Left kidney (tissue), 2 donors: ENCODE measurements around the gene MFSD11. TPM values are rescaled to one million over a fixed set of nuclear protein-coding genes. Genes with fewer than 3 reads are reported as not detected.
"Not testable (repeated sequence)": the region's sequence is repeated elsewhere in the genome, so short reads cannot be mapped to it uniquely, and the experiment has no call there.

Experiments
- DNase-seq: peaks from one replicate; pipeline ENCODE4 v3.0.0-alpha.2; 2013
- polyA plus RNA-seq: library from polyadenylated mRNA; unstranded; fragments of 120-200 nt; gene quantifications from one replicate; pipeline ENCODE4 v1.2.1, GENCODE V29; 2013; ENCODE audit not compliant: insufficient read length

MFSD11 gene
- polyA plus RNA-seq, 1 donor, result 32.6 TPM

GRCh38 chr17:76745785-76746184 lies 7.9 kb downstream of the MFSD11 start:
- not testable (repeated sequence) for DNase-seq

GRCh38 chr17:76747716-76748363 lies 9.9 kb downstream of the MFSD11 start:
- no peak for DNase-seq

GRCh38 chr17:76748657-76749056 lies 10.7 kb downstream of the MFSD11 start:
- DNase-seq, result no peak

- DNase-seq, result no peak
Observed at GRCh38 chr17:76751416-76751993, 13.6 kb downstream of the MFSD11 start.

- no peak for DNase-seq
Observed at GRCh38 chr17:76752006-76752405, 14.1 kb downstream of the MFSD11 start.

- no peak for DNase-seq
Observed at GRCh38 chr17:76753061-76753961, 15.4 kb downstream of the MFSD11 start.

GRCh38 chr17:76755285-76755684 lies 17.4 kb downstream of the MFSD11 start:
- no peak for DNase-seq

GRCh38 chr17:76757256-76757655 lies 19.3 kb downstream of the MFSD11 start:
- DNase-seq, result no peak

- no peak for DNase-seq
Observed at GRCh38 chr17:76758570-76758969, 20.7 kb downstream of the MFSD11 start.

- no peak for DNase-seq
Observed at GRCh38 chr17:76772842-76773525, 35.1 kb downstream of the MFSD11 start.

GRCh38 chr17:76775021-76775600 lies 37.2 kb downstream of the MFSD11 start:
- peak; percentile 27 for DNase-seq

- no peak for DNase-seq
Observed at GRCh38 chr17:76781056-76781982, 43.4 kb downstream of the MFSD11 start.

GRCh38 chr17:76783146-76783545 lies 45.2 kb downstream of the MFSD11 start:
- no peak for DNase-seq

GRCh38 chr17:76784926-76785325 lies 47.0 kb downstream of the MFSD11 start:
- no peak for DNase-seq

GRCh38 chr17:76787866-76788265 lies 49.9 kb downstream of the MFSD11 start:
- DNase-seq, result not testable (repeated sequence)

- DNase-seq, result no peak
Observed at GRCh38 chr17:76789235-76789788, 51.4 kb downstream of the MFSD11 start.

- DNase-seq, result no peak
Observed at GRCh38 chr17:76791053-76791980, 53.4 kb downstream of the MFSD11 start.

- no peak for DNase-seq
Observed at GRCh38 chr17:76792348-76792747, 54.4 kb downstream of the MFSD11 start.

GRCh38 chr17:76793775-76794174 lies 55.9 kb downstream of the MFSD11 start:
- DNase-seq, result no peak
